Stimulated activated CD8-positive, alpha-beta memory T cell treated with anti-CD3 and anti-CD28 coated beads, Interleukin-12 subunit alpha, Interleukin-12 subunit beta, amount 100 ng/mL, for 24 hours (primary cell): Measurements from ENCODE around the gene PI16.
A peak's percentile ranks its signal among the peaks of the same experiment; 100 is the strongest.

Experiments
- DNase-seq: peaks from one replicate; pipeline ENCODE4 v3.0.0-alpha.2; 2020; ENCODE audit errors: extremely low read depth

Gene PI16

DNA sequence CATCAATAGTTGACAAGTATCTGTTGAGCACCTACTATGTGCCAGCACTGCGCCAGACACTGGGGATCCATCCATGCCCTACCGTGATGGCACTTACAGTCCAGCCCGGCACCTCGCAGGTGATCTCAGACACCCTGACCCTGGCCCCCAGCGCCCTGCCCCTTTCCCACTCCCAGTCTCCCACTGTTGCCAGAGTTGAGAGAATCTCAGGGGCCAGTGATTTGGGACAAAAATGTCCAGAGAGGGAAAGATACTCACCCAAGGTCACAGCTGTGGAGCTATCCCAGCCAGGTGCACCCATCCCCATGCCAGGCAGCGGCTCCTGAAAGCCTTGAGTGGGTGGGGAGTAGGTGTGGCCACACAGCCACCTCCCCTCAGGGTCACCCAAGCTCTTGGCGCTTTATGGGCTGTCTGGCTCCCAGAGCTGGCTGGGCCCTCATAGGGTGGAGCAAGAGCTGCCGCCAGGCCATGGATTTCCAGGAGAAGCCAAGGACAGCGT lies 3.3 kb downstream of the PI16 start:
- DNase-seq = no peak

GRCh38 chr6:36958775-36959554 lies 4.4 kb downstream of the PI16 start:
- no peak for DNase-seq

DNA sequence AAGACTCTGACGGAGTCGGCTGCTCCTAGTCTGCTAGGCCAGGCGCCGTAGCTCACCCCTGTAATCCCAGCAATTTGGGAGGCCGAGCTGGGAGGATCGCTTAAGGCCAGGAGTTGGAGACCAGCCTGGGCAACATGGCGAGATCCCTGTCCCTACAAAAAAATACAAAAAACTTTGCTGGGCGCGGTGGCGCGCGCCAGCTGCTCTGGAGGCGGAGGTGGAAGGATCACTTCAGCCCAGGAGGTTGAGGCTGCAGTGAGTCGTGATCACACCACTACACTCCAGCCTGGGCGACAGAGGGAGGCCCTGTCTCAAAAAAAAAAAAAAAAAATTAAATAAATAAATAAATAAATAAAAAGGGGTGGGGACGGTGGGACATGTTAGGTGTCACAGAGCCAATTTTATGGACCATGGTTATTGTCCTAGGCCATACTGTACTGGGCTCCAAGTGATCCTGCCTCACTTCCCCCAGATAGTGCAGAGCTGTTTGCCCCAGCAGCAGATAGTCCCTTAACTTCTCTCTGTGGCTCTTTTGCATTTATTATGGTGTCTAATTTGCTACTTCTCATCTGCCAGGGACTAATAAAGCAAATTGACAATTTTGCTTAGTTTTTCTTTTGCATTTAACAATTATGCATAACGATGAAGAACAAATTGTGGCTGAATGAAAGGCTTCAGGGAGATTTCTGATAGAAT lies 5.2 kb downstream of the PI16 start:
- no peak for DNase-seq

DNA sequence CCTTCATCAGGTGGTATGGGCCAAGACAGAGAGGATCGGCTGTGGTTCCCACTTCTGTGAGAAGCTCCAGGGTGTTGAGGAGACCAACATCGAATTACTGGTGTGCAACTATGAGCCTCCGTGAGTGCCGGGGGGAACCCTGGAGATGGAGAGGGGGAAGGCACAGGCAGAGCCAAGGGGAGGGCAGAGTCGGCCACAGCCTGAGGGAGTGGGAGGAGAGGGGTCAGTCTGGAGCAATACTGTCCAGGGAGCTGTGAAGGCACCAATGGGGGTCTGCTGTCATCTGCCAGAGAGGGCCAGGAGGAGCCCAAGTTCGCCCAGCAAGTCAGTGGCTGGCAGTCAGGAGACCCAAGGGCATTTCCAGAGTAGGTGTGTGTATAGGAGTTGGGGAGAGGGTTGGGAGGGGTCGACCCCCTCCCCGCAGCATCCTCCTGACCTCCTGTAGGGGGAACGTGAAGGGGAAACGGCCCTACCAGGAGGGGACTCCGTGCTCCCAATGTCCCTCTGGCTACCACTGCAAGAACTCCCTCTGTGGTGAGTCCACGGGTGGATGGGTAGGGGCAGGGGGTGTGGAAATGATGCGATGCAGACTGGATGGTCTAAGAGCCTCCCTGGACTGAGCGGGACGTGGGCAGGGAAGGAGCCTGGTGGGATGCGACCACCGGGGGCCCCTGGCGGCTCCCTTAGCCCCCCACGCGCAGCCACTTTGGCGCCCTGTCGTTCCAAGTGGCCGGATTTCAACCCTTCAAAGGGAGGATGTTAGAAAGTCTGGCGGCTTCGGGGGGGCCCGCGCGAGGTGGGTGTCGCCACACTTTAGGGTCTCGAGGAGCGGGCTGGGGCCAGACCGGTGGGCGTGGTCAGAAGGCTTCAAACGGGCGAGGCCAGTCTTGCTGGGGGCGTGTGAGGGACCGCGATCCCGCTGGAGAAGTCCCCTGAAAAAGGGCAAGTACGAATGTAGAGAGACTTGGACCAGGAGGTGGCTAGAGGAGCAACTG lies 7.2 kb downstream of the PI16 start:
- DNase-seq = no peak

DNA sequence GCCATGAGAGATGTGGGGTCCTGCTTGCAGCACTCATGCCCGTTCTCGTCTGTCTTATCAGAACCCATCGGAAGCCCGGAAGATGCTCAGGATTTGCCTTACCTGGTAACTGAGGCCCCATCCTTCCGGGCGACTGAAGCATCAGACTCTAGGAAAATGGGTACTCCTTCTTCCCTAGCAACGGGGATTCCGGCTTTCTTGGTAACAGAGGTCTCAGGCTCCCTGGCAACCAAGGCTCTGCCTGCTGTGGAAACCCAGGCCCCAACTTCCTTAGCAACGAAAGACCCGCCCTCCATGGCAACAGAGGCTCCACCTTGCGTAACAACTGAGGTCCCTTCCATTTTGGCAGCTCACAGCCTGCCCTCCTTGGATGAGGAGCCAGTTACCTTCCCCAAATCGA lies 8.3 kb downstream of the PI16 start:
- peak; percentile 24 for DNase-seq

GRCh38 chr6:36963451-36964290 lies 9.1 kb downstream of the PI16 start:
- DNase-seq = no peak

DNA sequence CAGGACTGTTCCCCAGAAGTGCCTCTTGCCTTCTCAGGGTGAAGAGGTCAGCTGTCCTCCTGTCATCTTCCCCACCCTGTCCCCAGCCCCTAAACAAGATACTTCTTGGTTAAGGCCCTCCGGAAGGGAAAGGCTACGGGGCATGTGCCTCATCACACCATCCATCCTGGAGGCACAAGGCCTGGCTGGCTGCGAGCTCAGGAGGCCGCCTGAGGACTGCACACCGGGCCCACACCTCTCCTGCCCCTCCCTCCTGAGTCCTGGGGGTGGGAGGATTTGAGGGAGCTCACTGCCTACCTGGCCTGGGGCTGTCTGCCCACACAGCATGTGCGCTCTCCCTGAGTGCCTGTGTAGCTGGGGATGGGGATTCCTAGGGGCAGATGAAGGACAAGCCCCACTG lies 9.8 kb downstream of the PI16 start:
- no peak for DNase-seq

DNA sequence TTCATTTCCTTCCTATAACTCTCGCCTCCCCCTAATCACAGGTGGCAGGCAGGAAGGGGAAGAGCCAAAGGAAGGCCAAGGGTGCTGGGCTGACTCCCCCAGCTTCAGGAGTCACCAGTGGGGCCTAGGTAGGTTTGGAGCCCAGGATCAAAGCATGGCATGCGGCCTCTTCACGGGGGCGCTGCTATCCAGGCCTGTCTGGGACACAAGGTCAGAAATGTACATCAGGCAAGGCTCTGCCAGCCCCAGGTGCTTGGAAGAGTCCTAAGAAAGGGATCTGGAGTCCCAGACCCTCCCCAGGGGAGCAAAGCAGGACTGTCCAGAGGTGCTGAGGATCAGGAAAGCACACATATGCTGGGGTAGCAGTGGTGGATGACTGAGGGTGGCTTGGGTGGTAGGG lies 10.4 kb downstream of the PI16 start:
- no peak for DNase-seq

- no peak for DNase-seq
These were observed 12.8 kb downstream of the PI16 start for GRCh38 chr6:36967301-36967700.

GRCh38 chr6:36967757-36968156 lies 13.2 kb downstream of the PI16 start:
- DNase-seq = no peak

DNA sequence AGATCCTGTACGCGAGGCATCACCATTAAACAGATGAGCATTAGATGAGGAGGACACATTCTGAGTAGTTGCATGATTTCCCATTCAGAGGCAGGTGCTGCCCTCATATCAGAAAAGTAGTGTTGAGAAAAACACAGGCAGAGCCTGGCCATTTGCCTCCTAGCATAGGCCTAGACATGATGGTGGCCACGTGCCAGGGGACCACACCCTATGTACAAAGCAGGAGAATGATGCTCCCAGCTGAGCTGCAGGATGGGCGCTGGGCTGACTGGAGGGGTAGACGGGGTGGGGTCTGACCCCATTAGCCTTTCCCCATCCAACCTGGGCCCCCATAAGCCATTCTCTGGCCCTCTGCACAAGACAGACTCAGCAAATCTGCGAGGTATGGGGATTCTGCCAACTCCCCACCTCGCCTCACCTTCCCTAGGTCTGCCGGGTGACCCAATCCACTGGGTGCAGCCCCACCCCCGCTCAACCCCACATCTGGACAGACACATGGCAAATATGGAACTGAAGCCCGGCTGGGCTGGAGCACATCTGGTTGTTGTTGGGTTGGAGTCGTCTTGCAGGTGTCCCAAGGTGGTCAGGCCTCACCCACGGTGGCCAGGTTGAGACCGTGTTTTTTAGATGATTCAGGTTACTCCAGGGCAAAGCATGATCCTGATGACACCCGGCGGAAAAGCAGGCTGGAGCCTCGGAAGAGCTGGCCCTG lies 13.9 kb downstream of the PI16 start:
- DNase-seq = no peak

- no peak for DNase-seq
These were observed 14.7 kb downstream of the PI16 start for GRCh38 chr6:36969240-36969691.

GRCh38 chr6:36969988-36970891 lies 15.7 kb downstream of the PI16 start:
- no peak for DNase-seq

GRCh38 chr6:36970892-36971842 lies 16.6 kb downstream of the PI16 start:
- no peak for DNase-seq

DNA sequence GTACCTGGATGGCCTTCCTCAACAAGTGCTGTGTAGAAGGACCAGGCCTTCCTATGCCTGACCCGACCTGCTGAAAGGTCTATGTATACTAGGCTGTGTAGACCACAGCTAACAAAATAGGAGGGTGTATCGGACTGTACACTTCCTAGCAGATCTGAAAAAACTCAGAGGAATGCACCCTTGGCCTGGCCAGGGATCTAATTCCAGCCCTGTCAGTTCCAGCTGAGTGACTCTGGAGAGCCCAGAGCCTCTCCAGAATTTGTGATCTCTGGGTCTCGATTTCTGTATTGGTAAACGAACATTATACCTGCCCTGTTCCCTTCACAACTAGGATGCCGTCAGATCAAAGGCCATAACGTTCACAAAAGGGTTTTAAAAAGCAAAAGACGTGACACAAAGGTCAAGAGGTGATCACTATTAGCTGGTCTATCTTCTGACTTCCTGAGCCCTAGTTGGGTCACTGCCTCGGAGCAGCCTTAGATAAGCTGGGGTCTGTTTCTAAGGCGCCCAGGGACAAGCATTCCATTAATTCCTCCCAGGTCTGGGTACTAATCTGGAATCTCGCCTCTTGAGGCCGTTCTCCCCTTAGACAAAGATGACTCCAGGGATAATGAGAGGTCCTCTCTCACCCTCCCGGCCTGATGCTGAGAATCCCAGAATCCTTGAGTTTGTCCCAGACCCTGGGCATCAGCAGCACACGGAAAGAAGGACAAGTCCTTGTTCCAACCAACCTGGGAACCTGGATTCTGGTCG lies 17.6 kb downstream of the PI16 start:
- no peak for DNase-seq

- no peak for DNase-seq
These were observed 18.7 kb downstream of the PI16 start for GRCh38 chr6:36973190-36973589.

DNA sequence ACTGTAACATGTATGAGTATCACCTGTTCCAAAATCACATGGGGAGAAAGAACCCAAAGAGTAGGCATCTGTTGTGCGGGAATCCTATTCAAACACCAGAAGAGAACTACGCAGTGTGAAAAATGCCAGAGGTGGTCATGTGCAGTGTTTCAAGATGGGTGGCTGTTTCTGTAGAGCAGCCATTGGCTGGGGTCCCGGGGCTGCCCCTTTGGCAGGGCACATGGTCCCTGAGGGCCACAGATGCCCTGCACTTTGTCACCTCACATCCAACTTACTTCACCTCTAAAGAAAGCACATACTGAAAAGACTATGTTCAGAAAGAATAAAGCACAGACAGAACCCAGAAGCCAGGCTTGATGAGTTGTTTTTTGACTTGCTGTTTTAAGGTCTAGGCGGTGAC lies 19.1 kb downstream of the PI16 start:
- DNase-seq = no peak
